Kidney (tissue), 14 donors: Measurements from ENCODE around the gene KRT83. TPM values are rescaled to one million over a fixed set of nuclear protein-coding genes. Genes with fewer than 3 reads are reported as not detected.
"Not testable (repeated sequence)": the region's sequence is repeated elsewhere in the genome, so short reads cannot be mapped to it uniquely, and the experiment has no call there.

Experiments
- DNase-seq, 5 donors: peaks; one replicate each; pipeline ENCODE4 v3.0.0-alpha.2; 2013 to 2020
- FAIRE-seq: peaks from 2 replicates; lab custom pipeline; 2012; peaks lifted over from hg19 to GRCh38; lab: Jason Lieb, UNC
- H3K27ac ChIP-seq, 2 donors: one replicate each; pipeline ENCODE4 v1.7.0; 2013; ENCODE audit warnings: low read depth in 2 of 2, low read length in 2 of 2, inconsistent platforms in 1 of 2
- H3K27me3 ChIP-seq: one replicate; pipeline ENCODE4 v1.7.1; 2013; ENCODE audit warnings: low read length, inconsistent platforms; ENCODE audit not compliant: control insufficient read depth, insufficient read depth
- H3K36me3 ChIP-seq, 3 donors: one replicate each; pipeline versions ENCODE4 v1.7.0 to v1.7.1; 2013; ENCODE audit warnings: low read length in 3 of 3, control low read depth in 1 of 3, inconsistent platforms in 1 of 3; ENCODE audit not compliant: insufficient read depth in 3 of 3, control insufficient read depth in 2 of 3
- H3K4me1 ChIP-seq, 3 donors: one replicate each; pipeline versions ENCODE4 v1.7.0 to v1.7.1; 2013; ENCODE audit warnings: low read length in 3 of 3, inconsistent platforms in 1 of 3, low read depth in 1 of 3; ENCODE audit not compliant: control insufficient read depth in 2 of 3, insufficient read depth in 2 of 3
- H3K4me3 ChIP-seq, 3 donors: one replicate each; pipeline versions ENCODE4 v1.7.0 to v1.8.1; 2013; ENCODE audit warnings: low read length in 3 of 3, control low read depth in 1 of 3, inconsistent platforms in 1 of 3
- H3K9ac ChIP-seq, 3 donors: one replicate each; pipeline versions ENCODE4 v1.7.0 to v1.7.1; 2013; ENCODE audit warnings: low read length in 3 of 3, control low read depth in 1 of 3, inconsistent platforms in 1 of 3
- H3K9me3 ChIP-seq, 3 donors: one replicate each; pipeline versions ENCODE4 v1.7.0 to v1.7.1; 2013; ENCODE audit warnings: low read length in 3 of 3, control low read depth in 1 of 3, inconsistent platforms in 1 of 3; ENCODE audit not compliant: control insufficient read depth in 2 of 3, insufficient read depth in 1 of 3
- intact Hi-C: fragments of 100-400 bp; cut with DNase I; formaldehyde crosslinking; loops from one replicate; pipeline ENCODE4 v1.11.1; 2022
- polyA plus RNA-seq: library from polyadenylated mRNA; stranded (reverse); fragments of 350-450 nt; fragmentation: Illumina TruSeq; extraction: RNeasy Lipid Tissue Mini Kit (QIAGEN cat#74804); gene quantifications from one replicate; pipeline ENCODE4 v1.2.3, GENCODE V29; 2014; ENCODE audit warnings: low read depth, low replicate concordance; ENCODE audit not compliant: insufficient read depth
- total RNA-seq: library from RNA; stranded (reverse); fragmentation: NEBNext Ultra II Directional; extraction: Animal tissue kit (Norgen Biotek cat#: 25700); gene quantifications from one replicate; pipeline ENCODE4 v1.2.1, GENCODE V29; 2021
- TF ChIP-seq, protein P1 (sequence below): IDR thresholded peaks from 3 replicates; pipeline ENCODE4 v1.5.1; 2012; ENCODE audit warnings: mild to moderate bottlenecking, moderate library complexity, borderline replicate concordance; ENCODE audit not compliant: insufficient read depth; ENCODE audit errors: extremely low read depth
- donor health status: control.
- donor health status: control.
- donor health status: control.
- donor health status: control.
- donor health status: control.
- donor health status: DM: yes; HTN: yes; CAD: no.
- donor health status: Normal renal cell carcinoma (clear cell type).

The KRT83 gene
- total and polyA plus RNA-seq, 2 donors from 2014 or later: not detected

DNA sequence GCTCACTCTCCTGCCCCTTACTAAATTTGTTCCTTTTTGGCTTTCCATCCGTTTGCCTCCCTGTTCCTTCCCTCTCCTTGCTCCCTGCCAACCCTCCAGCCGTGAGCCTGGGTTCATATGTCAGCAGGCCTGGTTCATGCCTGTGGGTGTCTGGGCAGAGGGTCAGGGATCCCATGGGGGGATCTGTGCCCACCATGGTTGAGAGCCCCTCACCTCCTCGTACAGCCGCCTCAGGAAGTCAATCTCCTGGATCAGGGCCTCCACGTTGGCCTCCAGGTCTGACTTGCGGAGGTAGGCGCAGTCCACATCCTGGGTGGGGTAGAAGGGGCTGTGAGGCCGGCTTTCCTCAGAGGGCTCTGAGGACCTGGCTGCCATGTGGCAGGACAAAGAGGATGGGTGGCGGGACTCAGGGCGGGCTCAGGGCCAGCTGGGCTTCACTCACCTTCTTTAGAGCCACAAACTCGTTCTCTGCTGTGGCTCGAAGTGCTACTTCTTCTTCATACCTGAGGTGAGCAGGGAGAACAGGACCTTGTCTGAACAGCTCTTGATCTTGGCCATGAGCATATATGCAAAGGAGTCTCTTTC lies 3.6 kb downstream of the KRT83 start:
- intact Hi-C loops: no loop called here
- DNase-seq: peak in 1 of 5 donors; percentile 25
- Histone ChIP-seq H3K4me1 (no peaks in the 10 kb centered on the region), H3K9ac (no peak overlapping the region), H3K27me3 (no peaks in the 10 kb centered on the region), H3K36me3 (no peaks in the 10 kb centered on the region), H3K4me3 (no peak overlapping the region), H3K27ac (no peak overlapping the region), H3K9me3 (no peaks in the 10 kb centered on the region)
- FAIRE-seq: no peak
- TF ChIP-seq, protein P1, sequence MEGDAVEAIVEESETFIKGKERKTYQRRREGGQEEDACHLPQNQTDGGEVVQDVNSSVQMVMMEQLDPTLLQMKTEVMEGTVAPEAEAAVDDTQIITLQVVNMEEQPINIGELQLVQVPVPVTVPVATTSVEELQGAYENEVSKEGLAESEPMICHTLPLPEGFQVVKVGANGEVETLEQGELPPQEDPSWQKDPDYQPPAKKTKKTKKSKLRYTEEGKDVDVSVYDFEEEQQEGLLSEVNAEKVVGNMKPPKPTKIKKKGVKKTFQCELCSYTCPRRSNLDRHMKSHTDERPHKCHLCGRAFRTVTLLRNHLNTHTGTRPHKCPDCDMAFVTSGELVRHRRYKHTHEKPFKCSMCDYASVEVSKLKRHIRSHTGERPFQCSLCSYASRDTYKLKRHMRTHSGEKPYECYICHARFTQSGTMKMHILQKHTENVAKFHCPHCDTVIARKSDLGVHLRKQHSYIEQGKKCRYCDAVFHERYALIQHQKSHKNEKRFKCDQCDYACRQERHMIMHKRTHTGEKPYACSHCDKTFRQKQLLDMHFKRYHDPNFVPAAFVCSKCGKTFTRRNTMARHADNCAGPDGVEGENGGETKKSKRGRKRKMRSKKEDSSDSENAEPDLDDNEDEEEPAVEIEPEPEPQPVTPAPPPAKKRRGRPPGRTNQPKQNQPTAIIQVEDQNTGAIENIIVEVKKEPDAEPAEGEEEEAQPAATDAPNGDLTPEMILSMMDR: no peak

DNA sequence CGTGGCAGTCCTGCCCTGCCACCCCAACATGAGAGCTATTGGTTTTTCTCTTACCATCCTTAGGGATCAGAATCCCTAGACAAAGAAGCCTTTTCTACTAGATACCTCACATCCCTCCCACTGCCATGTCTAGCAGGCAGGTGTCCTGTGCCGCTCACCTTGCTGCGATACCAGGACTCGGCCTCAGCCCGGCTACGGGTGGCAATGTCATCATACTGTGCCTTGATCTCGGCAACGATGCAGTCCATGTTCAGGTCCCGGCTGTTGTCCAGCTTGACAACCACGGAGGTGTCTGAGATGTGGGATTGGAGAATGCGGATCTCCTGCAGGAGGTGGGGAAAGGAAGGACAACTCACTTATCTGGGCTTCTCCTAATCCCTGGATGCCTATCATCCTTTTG lies 4.5 kb downstream of the KRT83 start:
- Histone ChIP-seq H3K9ac (no peak overlapping the region), H3K4me1 (no peaks in the 10 kb centered on the region), H3K36me3 (no peaks in the 10 kb centered on the region), H3K27me3 (no peaks in the 10 kb centered on the region), H3K27ac (no peak overlapping the region), H3K9me3 (no peaks in the 10 kb centered on the region), H3K4me3 (no peak overlapping the region)
- DNase-seq: peak in 1 of 5 donors; percentile 9
- TF ChIP-seq, protein P1: no peak
- intact Hi-C loops: no loop called here
- FAIRE-seq: no peak

DNA sequence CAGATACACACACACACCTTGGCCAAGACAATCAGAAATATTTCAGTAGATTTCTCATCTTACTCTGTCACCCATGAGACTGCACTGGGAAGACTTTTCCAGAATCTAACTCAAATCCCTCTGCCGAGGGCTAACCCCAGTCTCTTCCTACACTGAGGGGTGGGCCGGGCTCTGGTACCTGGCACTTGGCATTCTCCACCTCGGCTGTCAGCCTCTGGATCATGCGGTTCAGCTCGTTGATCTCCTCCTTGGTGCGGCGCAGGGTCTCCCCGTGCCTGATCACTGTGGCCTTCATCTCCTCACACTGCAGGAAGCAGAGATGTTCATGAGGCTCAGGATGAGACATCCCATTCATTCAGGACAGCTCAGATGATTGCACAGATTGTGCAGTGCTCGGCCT lies 4.9 kb downstream of the KRT83 start:
- H3K36me3 ChIP-seq: no peaks in the 10 kb centered on the region
- H3K27me3 ChIP-seq: no peaks in the 10 kb centered on the region
- no peak overlapping the region for H3K4me3 ChIP-seq
- no peaks in the 10 kb centered on the region for H3K4me1 ChIP-seq
- no peak for DNase-seq
- H3K9ac ChIP-seq: no peak overlapping the region
- intact Hi-C loops: no loop called here
- no peak overlapping the region for H3K27ac ChIP-seq
- FAIRE-seq: no peak
- H3K9me3 ChIP-seq: no peaks in the 10 kb centered on the region
- TF ChIP-seq, protein P1: no peak

DNA sequence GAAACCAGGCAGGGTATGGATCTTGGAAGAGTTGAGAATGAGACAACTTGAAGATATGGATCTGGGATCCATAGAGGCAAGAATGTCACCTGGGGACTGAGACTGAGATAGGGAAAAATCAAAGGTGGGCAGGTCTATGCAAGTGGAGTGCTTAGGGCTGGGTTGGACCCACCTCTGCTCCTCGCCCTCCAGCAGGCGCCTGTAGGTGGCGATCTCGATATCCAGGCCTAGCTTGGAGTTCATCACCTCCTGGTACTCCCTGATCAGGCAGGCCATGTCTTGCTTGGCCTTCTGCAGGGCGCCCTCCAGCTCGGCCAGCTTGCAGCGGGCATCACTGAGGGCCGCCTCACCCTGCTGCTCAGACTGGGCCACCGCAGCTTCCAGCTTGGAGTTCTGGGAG lies 5.5 kb downstream of the KRT83 start:
- H3K27me3 ChIP-seq, H3K4me1 ChIP-seq, H3K27ac ChIP-seq, DNase-seq, H3K4me3 ChIP-seq, intact Hi-C loops, FAIRE-seq, H3K9ac ChIP-seq, H3K9me3 ChIP-seq, H3K36me3 ChIP-seq: not testable (repeated sequence)
